ENCODE results near the gene ALDH1B1.

DNA sequence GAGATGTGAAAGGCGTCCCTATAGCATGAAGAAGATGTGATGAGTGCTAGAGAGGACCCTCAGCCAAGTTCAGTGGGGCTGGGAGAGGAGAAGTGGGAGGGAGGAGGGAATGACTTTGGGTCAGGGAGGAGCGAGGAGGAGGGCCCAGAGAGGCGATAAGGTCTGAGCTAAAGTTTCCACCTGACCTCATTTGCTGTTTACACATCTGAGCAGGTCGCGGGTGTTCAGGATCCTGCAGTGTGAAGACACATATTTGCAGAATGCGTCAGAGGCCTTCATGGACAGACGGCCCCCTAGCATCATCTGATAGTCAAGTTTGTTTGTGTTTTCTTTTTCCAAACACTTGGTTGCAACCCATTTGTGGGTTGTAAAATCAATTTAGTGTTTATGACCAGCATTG, 50.7 kb downstream of the ALDH1B1 start:
- TF ChIP-seq POLR2A (IDR thresholded peaks at IDR 0.05) (no peak), POLR2AphosphoS5 (IDR thresholded peaks at IDR 0.05) (no peak), EP300 (IDR thresholded peaks at IDR 0.05; ENCODE audit: low read depth) (no peak)
- TF ChIP-seq, protein P1, sequence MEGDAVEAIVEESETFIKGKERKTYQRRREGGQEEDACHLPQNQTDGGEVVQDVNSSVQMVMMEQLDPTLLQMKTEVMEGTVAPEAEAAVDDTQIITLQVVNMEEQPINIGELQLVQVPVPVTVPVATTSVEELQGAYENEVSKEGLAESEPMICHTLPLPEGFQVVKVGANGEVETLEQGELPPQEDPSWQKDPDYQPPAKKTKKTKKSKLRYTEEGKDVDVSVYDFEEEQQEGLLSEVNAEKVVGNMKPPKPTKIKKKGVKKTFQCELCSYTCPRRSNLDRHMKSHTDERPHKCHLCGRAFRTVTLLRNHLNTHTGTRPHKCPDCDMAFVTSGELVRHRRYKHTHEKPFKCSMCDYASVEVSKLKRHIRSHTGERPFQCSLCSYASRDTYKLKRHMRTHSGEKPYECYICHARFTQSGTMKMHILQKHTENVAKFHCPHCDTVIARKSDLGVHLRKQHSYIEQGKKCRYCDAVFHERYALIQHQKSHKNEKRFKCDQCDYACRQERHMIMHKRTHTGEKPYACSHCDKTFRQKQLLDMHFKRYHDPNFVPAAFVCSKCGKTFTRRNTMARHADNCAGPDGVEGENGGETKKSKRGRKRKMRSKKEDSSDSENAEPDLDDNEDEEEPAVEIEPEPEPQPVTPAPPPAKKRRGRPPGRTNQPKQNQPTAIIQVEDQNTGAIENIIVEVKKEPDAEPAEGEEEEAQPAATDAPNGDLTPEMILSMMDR (IDR thresholded peaks at IDR 0.05) = no peak
